Stimulated activated CD8-positive, alpha-beta memory T cell treated with anti-CD3 and anti-CD28 coated beads, Interleukin-2, amount 100 ng/mL, for 48 hours (primary cell): ENCODE results near the gene SPINT4.
"Not testable (repeated sequence)": the region's sequence is repeated elsewhere in the genome, so short reads cannot be mapped to it uniquely, and the experiment has no call there.

ENCODE experiments used
- DNase-seq, 2 donors: peaks; one replicate each; pipeline ENCODE4 v3.0.0-alpha.2; 2020; ENCODE audit warnings: low read depth in 2 of 2

The SPINT4 gene

DNA sequence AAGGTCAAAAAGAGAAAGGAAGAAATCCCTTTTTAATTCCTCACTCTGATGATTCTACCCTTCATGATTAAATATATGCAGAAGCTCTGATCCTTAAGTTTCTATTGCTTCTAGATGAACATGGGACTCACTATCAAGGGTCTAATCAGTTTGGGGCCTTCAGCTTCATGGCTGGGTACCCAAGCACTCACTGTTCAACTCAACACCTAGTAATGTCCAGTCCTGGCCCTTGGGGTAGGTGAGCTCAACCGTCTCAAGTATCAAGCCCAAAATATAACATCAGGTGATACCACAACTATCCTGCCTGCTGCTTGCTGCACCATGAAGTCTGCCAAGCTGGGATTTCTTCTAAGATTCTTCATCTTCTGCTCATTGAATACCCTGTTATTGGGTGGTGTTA lies at the start of gene SPINT4:
Gene SPINT4, plus strand, starts transcription at position 301 of the 400 bp plus-strand sequence. Its CDS starts 21 bp downstream, at position 322.
- no peak for DNase-seq

DNA sequence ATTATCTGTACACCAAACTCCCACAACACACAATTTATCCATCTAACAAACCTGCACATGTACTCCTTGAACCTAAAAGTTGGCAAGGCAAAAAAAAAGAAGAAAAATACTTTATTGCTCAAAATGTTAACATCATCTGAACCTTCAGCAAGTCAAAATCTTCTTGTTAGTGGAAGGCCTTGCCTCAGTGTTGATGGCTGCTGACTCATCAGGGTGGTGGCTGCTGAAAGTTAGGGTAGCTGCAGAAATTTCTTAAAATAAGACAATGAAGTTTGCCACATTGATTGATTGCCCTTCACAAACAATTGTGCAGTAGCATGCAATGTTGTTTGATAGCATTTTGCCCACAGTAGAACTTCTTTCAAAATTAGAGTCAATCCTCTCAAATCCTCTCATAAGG lies 49.4 kb upstream of the SPINT4 start:
- DNase-seq: no peak

GRCh38 chr20:45679650-45680049 lies 42.5 kb upstream of the SPINT4 start:
- no peak for DNase-seq

- DNase-seq: no peak
These were observed 36.3 kb upstream of the SPINT4 start for GRCh38 chr20:45685896-45686295.

DNA sequence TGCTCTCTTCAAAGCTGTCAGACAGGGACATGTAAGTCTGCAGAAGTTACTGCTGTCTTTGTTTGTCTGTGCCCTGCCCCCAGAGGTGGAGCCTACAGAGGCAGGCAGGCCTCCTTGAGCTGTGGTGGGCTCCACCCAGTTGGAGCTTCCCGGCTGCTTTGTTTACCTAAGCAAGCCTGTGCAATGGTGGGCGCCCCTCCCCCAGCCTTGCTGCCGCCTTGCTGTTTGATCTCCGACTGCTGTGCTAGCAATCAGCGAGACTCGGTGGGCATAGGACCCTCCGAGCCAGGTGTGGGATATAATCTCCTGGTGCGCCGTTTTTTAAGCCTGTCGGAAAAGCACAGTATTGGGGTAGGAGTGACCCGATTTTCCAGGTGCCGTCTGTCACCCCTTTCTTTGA lies 28.8 kb upstream of the SPINT4 start:
- not testable (repeated sequence) for DNase-seq

DNA sequence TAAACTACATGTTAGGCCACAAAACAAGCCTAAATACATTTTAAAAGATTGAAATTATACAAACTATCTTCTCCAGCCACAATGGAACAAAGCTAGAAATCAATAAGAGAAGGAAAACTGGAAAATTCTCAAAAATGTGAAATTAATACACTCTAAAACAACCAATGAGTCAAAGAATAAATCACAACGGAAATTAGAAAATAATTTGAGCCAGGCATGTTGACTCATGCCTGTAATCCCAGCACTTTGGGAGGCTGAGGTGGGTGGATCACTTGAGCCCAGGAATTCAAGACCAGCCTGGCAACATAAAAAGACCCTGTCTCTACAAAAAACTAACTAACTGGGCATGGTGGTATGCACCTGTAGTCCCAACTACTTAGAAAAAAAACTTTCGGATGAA lies 26.7 kb upstream of the SPINT4 start:
- DNase-seq: no peak

GRCh38 chr20:45701104-45701503 lies 21.0 kb upstream of the SPINT4 start:
- no peak for DNase-seq

DNA sequence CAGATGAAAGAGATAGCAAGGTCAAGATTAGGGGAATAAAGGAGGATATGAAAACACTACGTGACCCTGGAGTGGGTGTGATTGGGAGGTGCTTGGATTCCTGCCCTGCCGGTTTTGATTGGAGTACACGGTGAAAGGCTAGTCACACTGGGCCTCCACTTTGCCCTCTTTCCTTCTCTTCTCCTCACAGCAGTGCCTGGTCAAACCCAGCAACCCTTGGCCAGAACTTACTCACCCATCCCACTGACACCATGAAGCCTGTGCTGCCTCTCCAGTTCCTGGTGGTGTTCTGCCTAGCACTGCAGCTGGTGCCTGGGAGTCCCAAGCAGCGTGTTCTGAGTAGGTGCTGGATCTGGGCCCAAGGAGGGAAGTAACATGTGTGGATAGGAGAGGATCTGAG lies 20.3 kb upstream of the SPINT4 start, which contains the start of gene WFDC13:
Gene WFDC13, plus strand, starts transcription at position 166 of the 400 bp plus-strand sequence. Its CDS starts 86 bp downstream, at position 252.
- no peak for DNase-seq

DNA sequence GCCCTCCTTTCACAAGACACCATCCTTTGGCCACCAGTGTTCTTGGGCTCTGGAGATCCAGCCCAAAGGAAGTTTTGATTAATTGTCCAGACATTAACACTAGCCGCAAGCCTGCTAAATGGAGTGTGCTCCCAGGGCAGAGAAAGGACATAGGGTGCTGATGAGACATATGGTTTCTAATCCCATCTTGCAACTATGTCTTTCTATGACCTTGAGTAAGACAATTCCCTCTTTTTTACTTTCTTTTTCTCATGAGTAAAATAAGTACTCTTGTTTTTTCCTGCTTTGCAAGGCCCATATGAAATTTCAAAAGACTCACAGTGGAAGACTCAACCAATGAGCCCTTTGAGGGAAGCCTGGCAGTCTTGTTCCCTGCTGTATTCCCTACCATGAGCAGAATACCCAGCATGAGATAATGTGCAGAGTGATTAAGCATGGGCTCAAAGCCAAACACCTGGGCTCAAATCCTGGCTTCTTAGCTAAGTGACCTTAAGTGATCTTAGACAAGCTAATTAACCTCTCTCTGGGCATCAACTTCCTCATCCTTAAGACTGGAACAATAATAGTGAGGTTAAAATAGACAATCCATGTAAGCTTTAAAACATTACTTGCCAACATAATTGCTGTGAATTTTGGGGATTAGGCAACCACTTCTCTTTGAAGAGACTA lies 17.0 kb upstream of the SPINT4 start, which contains the start of gene WFDC10B:
Gene WFDC10B, minus strand, starts transcription at position 51 of the 669 bp plus-strand sequence. CDS start 19,027 bp downstream, outside the sequence.
- no peak for DNase-seq

- DNase-seq: not testable (repeated sequence)
These were observed 5.9 kb upstream of the SPINT4 start for GRCh38 chr20:45716141-45716688.

GRCh38 chr20:45725134-45725533 lies 3.0 kb downstream of the SPINT4 start:
- DNase-seq: no peak

- no peak for DNase-seq
These were observed 4.9 kb downstream of the SPINT4 start for GRCh38 chr20:45727044-45727443.

DNA sequence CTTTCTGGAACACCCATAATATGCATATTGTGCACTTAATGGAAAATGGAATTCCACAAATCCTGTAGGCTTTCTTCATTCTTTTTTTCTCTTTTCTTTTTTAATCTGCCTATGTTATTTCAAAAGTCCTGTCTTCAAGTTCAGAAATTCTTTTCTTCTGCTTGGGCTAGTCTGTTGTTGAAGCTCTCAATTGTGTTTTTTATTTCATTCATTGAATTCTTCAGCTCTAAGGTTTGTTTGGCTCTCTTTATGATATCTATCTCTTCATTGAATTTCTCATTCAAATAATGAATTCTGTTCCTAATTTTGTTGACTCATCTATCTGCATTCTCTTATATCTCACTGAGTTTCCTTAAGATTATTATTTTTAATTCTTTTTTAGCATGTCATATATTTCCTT lies 10.1 kb downstream of the SPINT4 start:
- no peak for DNase-seq

DNA sequence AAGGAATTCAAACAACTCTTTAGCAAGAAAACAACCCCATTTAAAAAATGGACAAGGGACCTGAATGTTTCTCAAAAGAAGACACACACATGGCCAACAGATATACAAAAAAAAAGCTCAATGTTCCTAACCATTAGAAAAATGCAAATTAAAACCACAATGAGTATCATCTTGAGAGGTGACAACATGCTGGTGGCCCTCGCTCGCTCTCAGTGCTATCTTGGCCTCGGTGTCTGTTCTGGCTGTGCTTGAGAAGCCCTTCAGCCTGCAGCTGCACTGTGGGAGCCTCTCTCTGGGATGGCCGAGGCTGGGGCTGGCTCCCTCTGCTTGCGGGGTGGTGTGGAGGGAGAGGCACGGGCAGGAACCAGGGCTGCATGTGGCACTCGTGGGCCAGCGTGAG lies 13.4 kb downstream of the SPINT4 start:
- no peak for DNase-seq

DNA sequence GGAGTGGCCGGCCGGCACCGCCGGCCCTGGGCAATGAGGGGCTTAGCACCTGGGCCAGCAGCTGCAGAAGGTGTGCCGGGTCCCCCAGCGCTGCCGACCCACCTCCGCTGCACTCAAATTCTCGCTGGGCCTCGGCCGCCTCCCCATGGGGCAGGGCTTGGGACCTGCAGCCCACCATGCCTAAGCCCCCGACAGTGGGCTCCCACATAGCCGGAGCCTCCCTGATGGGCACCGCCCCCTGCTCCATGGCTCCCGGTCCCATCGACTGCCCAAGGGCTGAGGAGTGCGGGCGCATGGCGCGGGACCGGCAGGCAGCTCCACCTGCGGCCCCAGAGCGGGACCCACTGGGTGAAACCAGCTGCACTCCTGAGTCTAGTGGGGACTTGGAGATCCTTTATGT lies 13.8 kb downstream of the SPINT4 start:
- no peak for DNase-seq

DNA sequence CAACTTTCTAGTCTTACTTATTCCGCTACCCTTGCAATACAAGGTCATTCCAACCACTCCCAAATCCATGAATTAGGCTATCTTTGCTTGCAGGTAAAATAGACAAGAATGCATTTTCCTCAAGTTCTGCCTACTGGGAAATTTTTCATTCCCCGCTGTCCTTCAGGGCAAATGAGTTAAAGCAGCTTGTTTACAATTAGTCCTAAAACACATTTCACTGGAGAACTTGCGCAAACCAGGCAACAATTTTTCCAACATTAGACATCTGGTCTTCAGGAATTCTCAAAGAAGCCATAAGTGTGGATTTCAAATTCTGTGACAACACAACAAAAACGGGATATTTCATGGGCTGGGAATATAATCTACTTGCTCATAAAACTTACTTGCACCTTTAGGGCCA lies 20.4 kb downstream of the SPINT4 start:
- DNase-seq: no peak

GRCh38 chr20:45745015-45745414 lies 22.9 kb downstream of the SPINT4 start:
- no peak for DNase-seq

- DNase-seq: no peak
These were observed 29.6 kb downstream of the SPINT4 start for GRCh38 chr20:45751721-45752120.

- no peak for DNase-seq
These were observed 30.6 kb downstream of the SPINT4 start for GRCh38 chr20:45752746-45753145.

GRCh38 chr20:45758096-45758495 lies 35.9 kb downstream of the SPINT4 start:
- no peak for DNase-seq

GRCh38 chr20:45759921-45760320 lies 37.8 kb downstream of the SPINT4 start:
- not testable (repeated sequence) for DNase-seq

- not testable (repeated sequence) for DNase-seq
These were observed 39.8 kb downstream of the SPINT4 start for GRCh38 chr20:45761966-45762365.

- DNase-seq: not testable (repeated sequence)
These were observed 42.6 kb downstream of the SPINT4 start for GRCh38 chr20:45764618-45765282.
